GM18858 (cell line): ENCODE data around the gene NADK.
A peak's percentile ranks its signal among the peaks of the same experiment; 100 is the strongest.

Experiments used
- ATAC-seq: cut with Tn5 transposase; IDR thresholded peaks from one replicate; pipeline ENCODE4 v1.9.1; 2021; ENCODE audit not compliant: unreplicated experiment

NADK gene, protein sequence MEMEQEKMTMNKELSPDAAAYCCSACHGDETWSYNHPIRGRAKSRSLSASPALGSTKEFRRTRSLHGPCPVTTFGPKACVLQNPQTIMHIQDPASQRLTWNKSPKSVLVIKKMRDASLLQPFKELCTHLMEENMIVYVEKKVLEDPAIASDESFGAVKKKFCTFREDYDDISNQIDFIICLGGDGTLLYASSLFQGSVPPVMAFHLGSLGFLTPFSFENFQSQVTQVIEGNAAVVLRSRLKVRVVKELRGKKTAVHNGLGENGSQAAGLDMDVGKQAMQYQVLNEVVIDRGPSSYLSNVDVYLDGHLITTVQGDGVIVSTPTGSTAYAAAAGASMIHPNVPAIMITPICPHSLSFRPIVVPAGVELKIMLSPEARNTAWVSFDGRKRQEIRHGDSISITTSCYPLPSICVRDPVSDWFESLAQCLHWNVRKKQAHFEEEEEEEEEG

DNA sequence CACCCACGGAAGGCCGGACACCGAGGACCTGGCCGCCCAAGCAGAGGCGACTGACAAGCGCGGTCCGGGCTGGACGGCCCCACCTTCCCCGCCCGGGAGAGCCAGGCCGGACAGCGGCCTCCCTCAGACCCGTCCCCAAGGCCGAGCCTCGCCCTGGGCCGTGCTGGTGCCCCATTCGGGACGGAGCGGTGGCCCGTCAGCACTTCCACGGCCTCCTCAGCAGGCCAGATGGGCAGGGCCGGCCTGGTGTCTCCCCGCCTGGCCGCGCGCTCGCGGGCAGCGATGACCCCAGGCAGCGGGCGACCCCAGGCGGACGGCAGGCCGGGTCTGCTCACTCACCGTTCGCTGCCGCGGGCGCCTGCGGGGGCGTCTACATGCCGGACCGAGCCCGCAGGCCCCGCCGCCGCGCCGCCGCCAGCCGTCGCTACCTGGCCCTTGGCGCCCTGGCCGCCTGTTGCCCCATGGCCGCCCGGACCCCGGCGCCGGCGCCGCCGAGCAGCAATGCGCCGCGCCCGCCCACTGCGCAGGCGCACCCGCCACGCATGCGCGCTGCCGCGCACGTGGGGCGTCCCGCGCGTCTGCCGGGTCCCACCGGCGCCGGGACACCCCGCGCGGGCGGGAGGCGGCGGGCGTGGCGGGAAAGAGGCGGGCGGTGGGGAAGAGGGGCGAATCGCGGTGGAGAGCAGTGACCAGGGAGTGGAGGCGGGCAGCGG lies at the start of gene NADK:
NADK (minus strand) TSS at position 521 of the 713 bp plus-strand sequence. CDS start 13,064 bp downstream, outside the sequence.
- ATAC-seq = peak; percentile 21

DNA sequence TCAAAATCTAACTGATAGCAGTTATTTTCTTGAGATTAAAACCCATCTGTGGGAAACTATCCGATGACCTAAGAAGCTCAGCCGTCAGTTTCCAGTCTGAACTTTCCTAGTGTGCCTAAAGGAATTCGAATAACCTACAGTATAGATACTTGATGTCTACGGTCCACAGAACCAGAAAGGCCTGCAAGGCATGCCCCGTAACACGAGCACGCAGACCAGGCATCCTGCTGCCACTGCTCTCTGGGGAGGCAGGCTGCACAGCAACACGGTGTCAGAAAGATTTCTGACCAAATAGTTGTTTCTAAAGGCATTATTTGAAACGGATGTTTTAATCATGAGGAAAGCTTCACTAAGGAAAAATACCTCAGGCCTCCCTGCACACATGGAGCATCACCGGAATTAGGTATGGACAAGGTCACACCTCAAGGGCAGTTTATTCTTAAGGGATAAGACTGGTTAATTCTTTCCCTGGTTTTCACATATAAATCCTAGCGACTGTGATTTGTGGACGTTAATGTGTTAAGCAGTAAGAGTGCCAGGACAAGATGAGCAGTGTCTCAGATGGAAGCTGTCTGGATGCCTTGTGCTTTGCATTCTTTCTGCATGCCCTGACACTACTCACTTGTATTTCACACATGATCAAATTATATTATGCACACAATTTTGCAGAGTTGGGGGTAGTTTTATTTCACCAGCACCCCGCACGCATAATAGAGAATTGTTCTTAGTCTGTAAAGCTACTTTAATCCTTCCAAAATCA lies 49.0 kb upstream of the NADK start:
- no peak for ATAC-seq

DNA sequence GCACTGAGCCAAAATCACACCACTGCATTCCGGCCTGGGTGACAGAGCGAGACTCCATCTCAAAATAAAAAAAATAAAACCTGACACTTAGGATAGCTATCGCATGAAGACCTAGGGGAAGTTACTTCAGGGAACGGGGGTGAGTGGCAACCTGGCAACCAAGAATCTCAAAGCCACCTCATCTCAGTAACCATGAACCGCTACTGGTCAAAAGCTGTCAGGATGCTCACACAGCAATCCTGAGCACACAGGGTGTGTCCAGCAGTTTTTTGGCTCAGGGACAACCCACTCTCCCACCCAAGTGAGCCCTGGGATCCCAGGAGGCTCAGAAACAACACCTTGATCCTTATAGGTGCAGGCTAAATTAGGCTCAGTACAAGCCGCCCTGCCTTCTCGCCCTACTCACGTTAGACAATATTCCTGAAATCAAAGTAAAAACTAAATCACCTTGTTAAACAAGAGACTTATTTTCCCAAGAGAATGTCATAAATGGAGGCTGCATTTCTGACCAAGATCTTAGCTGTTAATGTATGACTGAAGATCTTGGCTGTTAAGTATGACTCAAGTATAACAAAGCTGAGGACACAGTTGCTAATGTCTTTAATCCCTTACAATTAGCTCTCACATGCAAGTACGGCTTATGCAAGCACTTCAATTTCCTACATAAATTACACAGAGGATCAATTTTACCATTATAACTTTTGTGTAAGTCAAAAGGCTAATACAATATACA lies 48.3 kb upstream of the NADK start:
- no peak for ATAC-seq

DNA sequence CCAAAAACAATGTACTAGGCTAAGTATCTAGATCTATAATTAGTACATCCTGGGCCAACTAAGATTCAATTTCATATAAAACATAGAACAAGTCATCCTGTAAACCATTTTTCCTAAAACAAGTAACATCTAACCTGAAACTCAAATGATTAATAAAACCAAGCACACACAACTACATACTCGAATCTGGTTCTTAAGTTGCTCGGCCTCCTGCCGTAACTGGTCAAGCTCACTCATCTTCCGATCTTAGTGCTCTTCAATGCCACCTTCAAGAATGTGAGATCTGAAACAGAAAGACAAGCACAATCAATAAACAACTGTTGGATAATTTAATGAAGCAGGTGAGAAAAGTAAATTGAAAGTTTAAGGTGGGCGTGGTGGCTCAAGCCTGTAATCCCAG lies 46.9 kb upstream of the NADK start:
- ATAC-seq = no peak

DNA sequence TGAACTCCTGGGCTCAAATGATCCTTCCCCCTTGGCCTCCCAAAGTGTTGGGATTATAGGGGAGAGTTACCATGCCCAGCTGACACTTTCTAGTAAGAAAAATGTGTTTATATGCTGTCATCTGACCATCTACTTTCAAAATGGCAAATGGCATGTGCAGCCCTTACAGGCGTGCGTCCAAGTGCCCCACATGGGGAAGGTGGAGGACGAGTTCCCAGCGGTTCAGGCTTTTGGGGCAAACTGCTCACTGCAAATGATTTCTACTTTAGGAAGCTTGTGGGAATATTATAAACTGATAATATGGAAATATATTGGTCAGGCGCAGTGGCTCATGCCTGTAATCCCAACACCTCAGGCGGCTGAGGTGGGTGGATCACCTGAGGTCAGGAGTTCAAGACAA lies 41.5 kb upstream of the NADK start:
- no peak for ATAC-seq

DNA sequence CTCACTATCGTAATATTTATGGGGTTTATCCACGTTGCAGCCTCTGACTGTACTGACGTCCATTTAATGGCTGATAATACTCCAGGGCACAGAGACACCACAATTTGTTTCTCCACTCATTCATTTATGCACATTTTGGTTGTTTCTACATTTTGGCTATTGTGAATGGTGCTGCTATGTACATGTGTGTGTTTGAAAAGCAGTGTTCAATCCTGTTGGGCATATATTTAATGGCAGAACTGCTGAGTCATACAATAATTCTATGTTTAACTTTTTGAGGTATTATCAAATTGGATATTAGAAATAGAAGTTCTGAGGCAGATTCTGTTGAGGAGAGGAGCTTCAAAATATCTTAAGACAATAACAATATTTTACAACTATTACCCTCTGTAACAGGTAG lies 39.0 kb upstream of the NADK start:
- no peak for ATAC-seq

DNA sequence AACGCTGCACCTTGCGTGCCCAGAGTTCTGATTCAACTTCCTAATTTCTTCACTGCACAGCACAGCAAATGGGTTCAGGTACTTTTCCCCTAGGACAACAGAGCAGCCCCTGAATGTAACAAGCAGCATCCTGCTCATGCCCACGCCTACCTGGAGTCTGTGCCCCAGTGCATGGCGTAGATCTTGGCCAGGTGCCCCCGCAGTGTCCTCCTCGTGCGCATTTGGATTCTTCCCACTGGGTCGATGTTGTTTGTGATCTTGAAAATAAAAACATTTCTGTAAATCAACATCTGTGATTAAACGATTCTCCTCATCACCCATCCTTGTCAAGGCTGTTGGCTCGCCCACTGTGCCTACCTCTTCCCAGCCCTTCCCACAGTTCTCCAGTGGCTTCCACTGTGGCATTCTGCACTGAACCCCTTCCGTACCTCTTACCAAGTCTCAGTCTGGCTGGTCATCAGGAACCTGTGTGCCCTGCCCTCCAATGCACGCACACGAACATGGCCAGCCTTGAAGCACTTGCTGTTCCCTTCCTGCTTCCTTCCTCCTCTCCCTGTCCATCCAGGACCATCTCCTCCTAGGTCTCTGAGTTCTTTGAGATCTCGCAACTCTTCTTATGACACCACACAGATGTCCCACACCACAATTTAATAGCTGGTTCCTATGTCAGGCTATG lies 37.5 kb upstream of the NADK start:
- no peak for ATAC-seq

DNA sequence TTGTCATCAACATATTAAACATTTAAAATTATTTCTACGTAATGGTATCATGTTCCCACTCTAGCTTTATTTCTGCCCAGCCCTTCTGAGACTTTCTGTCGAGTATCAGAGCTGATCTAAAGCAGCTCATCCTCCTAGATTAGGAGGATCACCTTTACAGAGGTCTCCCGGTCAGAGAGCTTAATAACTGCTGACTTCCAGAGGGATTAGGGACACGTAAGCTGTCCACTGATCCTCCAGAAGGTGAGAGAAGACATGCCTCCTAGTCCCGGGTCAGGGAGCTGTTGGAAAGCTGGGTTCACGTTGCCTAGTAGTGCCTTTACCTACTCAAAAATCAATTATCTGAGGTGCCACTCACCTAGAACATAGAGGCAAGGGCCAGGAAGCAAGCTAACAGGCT lies 31.2 kb upstream of the NADK start:
- ATAC-seq = no peak

DNA sequence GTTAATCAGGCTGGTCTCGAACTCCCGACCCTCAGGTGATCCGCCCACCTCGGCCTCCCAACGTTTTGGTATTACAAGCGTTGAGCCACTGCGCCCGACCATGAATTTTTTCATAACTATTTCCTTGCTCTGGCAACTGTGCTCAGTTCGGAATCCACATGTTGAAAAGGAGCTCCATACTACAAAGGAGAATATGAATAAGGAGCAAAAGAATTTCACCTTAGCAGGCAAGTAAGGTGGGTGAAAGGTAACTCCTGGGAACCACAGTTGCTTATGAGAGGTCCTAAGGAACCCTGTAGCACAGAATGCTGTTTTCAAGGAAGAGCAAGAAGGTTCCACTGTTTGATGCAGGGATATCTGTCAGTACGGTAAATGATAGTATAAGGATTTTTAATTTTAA lies 29.9 kb upstream of the NADK start:
- no peak for ATAC-seq

DNA sequence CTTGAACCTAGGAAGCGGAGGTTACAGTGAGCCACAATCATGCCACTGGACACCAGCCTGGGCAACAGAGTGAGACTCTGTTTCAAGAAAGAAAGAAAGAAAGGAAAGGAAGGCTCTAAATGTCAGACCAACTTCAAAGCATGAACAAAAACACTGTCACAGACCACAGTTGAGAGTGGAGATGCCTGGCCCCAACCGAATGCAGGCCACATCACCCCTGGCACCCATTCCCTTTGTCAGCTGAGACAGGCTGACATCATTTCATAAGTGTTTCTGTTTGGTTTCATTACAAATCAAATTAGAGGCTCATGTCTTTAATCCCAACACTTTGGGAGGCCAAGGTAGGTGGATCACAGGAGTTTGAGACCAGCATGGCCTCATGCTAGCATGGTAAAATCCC lies 28.6 kb upstream of the NADK start:
- ATAC-seq = no peak

DNA sequence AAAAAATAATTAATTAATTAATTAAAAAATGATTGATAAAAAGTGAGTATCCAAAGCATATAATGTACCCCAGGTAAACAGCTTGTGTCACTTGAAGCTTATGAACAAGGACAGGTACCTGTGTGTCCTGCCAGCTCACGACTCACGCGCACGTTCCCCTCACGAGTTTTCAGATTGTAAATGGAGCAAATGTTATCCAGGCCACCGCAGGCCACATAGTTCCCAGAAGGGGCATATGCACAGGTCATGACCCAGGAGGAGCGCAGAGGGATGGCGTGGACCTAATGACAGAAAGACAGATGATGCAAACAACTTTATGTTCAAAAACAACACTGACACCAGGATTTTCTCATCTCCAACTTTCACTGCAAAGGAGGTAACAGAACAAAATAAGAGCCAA lies 26.0 kb upstream of the NADK start:
- no peak for ATAC-seq

DNA sequence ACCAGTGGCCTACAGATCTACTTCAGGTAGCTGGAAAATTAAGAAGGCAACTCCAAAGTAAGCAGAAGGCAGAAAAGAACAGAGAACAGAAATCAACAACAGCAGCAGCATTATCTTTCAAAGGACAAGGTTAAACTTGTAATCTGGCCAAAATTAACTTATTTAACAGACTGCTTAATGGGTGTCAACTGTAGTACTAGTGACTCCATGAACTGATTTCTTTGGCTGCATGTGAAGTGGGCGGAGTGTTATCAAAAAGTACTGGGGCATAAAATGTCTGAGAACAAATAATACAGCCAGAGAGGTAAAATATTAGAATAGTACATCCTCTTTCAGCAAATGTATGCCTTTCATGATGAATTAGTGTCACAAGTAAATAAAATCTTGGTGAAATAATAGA lies 24.6 kb upstream of the NADK start:
- no peak for ATAC-seq

DNA sequence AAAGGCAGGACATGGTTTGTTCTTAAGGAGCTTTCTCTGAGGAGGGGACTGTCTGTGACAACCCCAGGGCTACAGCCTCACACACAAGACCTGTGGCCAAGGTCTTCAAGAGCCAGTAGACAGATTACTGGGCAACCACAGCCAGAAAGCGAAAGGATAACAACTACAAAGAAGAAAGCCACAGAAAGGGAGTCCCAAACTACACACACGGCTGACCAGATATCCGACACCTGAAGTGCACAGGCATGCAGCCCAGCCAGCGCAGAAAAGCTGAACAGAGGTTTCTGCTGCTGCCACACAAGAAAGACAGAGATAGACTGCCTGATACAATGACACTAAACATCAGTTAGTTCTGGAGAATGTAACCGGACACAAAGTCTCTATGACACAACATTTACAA lies 21.4 kb upstream of the NADK start:
- ATAC-seq = peak; percentile 62

DNA sequence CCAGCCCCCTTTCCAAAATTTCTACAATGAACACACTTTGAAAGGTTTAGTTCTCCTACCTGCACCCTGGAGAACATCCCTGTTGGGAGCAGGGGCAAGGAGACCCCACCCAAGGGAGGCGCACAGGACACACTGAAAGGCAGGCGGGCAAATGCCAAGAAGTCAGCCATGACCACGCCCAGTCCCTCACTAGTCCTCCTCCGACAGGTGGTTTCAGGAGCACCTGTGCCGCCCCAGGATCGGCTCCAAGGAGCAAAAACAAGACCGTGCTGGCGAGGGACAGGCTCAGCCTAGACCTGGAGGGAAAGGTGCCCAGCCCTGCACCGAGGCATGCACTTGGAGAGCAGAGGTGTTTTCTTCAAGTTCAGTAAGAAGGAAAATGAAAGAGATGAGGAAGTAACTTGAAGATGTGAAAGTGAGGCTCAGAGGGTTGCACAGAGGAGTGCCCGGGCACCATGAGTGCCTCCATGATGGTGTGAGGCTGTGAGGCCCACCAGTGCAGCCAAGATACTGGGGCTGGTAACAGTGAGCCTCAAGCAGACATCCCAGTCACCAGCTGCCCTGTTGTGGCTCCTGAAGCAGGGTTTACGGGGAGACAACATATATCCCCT lies 19.6 kb upstream of the NADK start:
- no peak for ATAC-seq

DNA sequence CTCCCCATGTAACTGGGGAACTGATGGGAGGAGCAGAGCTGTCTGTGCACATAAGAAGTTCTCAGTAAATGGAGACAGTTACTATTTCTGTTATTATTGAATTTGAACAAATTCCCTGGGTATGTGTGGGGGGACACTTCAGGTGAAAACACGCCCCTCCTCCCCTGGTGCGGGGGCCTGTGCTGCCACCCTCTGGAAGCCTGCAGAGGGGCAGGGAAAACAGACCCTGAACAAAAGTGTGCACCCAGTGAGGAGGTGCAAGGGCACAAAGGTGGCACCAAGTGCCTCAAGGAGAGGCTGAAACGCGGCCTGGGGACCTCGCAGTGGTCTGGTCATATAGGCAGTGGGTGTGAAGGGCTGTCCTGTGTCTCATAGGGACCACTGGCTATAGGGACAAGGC lies 18.2 kb upstream of the NADK start:
- no peak for ATAC-seq

DNA sequence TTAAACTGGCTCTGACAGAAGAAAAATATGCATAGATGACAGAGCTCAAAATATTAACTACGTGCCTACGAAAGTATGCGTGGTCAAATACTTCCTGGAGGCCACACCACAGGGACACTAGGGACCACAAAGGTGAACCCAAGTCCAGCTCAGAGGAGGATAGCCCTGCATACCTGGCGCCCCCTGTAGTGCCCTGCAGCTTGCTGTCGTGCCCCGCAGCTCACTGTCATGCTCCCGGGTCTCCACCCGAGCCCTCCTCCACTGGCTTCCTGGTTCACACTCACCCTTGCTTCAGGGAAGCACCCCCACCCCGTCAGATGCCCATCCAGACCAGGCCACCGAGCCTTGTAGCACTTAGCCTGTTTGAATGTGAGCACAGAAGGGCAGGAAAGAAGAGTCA lies 16.7 kb upstream of the NADK start:
- ATAC-seq = no peak

DNA sequence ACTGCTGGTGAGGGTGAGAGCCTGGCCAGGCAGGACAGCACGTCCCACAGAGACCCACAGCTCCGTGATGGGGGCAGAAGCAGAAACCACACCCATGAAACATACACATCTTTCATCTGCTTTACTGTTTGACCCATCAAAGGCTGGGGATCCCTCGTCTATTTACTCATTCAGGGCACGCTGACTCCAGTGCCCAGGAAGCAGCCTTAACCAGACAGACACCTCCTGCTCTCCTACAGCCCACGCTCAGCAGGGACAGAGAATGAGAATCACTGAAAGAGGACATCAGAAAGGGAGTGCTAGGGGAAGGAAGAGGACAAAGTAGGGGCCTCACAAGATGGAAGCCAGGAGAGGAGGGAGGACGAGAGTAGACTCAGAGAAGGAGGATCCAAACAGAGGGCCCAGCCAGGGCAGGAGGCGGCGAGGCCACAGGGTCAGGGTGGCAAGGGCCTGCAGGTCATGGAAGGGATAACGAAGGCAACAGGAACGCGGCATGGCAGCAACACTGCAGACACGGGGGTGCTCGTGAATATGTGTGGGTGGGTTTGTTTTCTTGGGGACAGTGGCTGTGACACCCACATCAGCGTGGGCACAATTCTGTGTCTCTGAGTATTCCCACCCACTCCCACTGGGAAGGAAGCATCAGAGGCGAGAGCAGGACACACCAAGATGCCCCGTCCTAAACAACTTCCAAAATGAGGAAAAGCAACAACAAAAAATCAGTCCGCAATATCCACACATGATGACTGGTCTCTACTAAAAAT lies 15.4 kb upstream of the NADK start:
- ATAC-seq = no peak

DNA sequence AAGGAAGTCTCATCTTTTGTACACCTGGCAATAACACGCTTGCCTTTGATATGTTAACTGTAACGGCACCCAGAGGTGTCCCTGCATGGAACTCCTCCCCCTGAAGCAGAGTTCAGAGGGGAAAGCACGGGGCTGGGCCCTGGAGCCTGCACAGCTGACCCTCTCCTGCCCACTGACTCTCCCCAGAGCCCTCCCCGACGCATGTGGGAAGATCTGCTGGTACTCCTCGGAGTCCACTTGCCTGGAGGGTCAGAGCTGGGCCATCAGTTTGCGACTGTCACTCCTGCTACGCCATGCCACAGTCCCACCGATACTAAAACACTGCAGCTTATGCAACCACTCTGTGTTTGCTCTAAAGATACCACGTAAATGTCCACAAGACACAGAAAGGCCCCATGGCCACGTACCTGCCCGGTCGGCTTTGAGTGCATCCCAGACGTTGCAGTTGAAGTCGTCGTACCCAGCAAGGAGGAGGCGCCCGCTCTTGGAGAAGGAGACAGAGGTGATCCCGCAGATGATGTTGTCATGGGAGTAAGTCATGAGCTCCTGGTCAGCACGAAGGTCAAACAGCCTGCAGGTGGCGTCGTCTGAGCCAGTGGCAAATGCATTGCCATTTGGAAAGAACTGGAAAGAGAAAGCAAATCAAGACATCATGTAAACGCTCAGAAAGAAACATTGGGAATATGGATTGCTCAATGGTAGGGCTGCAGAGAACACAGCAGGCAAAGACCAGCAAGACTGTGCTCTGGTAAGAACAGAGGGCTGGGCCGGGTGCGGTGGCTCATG lies 10.6 kb upstream of the NADK start:
- no peak for ATAC-seq

DNA sequence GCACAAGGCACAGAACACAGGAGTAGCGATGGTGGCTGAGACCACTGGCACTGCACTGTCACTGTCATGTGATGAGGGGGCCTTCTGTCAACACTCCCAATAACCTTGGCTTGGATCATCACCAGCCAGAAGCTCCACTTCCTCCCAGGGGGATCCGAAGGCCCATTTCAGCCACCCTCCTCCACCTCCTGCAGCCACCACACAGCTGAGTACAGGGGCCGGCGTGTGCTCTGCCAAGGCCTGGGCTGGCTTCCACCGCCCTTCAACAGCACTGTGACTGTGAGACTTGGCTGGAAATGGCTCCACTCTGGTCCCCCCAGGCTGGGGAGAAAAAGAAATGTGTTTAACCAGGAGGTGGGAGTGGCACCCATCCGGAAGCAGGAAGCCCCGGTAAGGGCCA lies 9.9 kb upstream of the NADK start:
- ATAC-seq = no peak
